GM21717 (cell line): ENCODE results near the gene YKT6.

Source experiments
- ATAC-seq: cut with Tn5 transposase; IDR thresholded peaks from one replicate; pipeline ENCODE4 v1.9.1; 2021; ENCODE audit warnings: mild to moderate bottlenecking, moderate library complexity; ENCODE audit not compliant: unreplicated experiment

The YKT6 gene

GRCh38 chr7:44257213-44257612, 56.4 kb downstream of the YKT6 start:
- ATAC-seq, result no peak

GRCh38 chr7:44257618-44258422, 57.0 kb downstream of the YKT6 start:
- peak; percentile 88 for ATAC-seq

GRCh38 chr7:44258423-44258760, 57.6 kb downstream of the YKT6 start:
- no peak for ATAC-seq

- no peak for ATAC-seq
These were observed 58.2 kb downstream of the YKT6 start for GRCh38 chr7:44258865-44259546.

- ATAC-seq, result no peak
These were observed 59.0 kb downstream of the YKT6 start for GRCh38 chr7:44259547-44260457.

GRCh38 chr7:44261240-44261639, 60.5 kb downstream of the YKT6 start:
- ATAC-seq, result no peak

- ATAC-seq, result no peak
These were observed 61.3 kb downstream of the YKT6 start for GRCh38 chr7:44262031-44262430.

GRCh38 chr7:44263326-44264082, 62.7 kb downstream of the YKT6 start:
- ATAC-seq, result no peak
